Neuronal stem cell (in vitro differentiated cells): Measurements from ENCODE around the gene IFI27L2.

Experiments
- DNase-seq: peaks from one replicate; pipeline ENCODE4 v3.0.0-alpha.2; 2013; ENCODE audit warnings: low spot score
- H2AFZ ChIP-seq: one replicate; pipeline ENCODE4 v1.6.1; 2013; ENCODE audit warnings: mild to moderate bottlenecking, low read length, inconsistent platforms
- H2AK5ac ChIP-seq: 2 replicates; pipeline ENCODE4 v1.6.1; 2013; ENCODE audit warnings: low read depth, mild to moderate bottlenecking, inconsistent platforms, low read length, moderate library complexity, mixed read lengths
- H2BK120ac ChIP-seq: 2 replicates; pipeline ENCODE4 v1.6.1; 2013; ENCODE audit warnings: low read depth, mild to moderate bottlenecking, inconsistent platforms, low read length, moderate library complexity, mixed read lengths
- H2BK12ac ChIP-seq: one replicate; pipeline ENCODE4 v1.6.1; 2013; ENCODE audit warnings: low read length, inconsistent platforms
- H2BK15ac ChIP-seq: 2 replicates; pipeline ENCODE4 v1.6.1; 2013; ENCODE audit warnings: mild to moderate bottlenecking, low read length, inconsistent platforms, mixed read lengths
- H2BK5ac ChIP-seq: one replicate; pipeline ENCODE4 v1.6.1; 2013; ENCODE audit warnings: inconsistent platforms, mild to moderate bottlenecking, low read length, moderate library complexity
- H3K14ac ChIP-seq: one replicate; pipeline ENCODE4 v1.6.1; 2013; ENCODE audit warnings: low read length, inconsistent platforms
- H3K18ac ChIP-seq: 2 replicates; pipeline ENCODE4 v1.6.1; 2013; ENCODE audit warnings: low read length, inconsistent platforms
- H3K23ac ChIP-seq: 2 replicates; pipeline ENCODE4 v1.6.1; 2013; ENCODE audit warnings: low read depth, mild to moderate bottlenecking, mixed read lengths, low read length, inconsistent platforms; ENCODE audit not compliant: poor library complexity
- H3K27ac ChIP-seq: replicated peaks from 3 replicates; pipeline ENCODE4 v1.5.1; 2013; ENCODE audit warnings: low read length, inconsistent platforms
- H3K27me3 ChIP-seq, 3 experiments: 2 replicates each; pipeline ENCODE4 v1.6.1; 2013; ENCODE audit warnings: low read length in 3 of 3, mild to moderate bottlenecking in 2 of 3, inconsistent platforms in 1 of 3, low read depth in 1 of 3, mixed read lengths in 1 of 3, moderate library complexity in 1 of 3; ENCODE audit not compliant: control insufficient read depth in 3 of 3, insufficient read depth in 3 of 3
- H3K36me3 ChIP-seq, 2 donors: replicated peaks in 1 of 2; 2 replicates each; pipeline ENCODE4 v1.6.1; 2013; ENCODE audit warnings: low read length in 2 of 2; ENCODE audit not compliant: control insufficient read depth in 2 of 2, insufficient read depth in 2 of 2
- H3K4ac ChIP-seq: 2 replicates; pipeline ENCODE4 v1.6.1; 2013; ENCODE audit warnings: inconsistent platforms, mild to moderate bottlenecking, low read length, moderate library complexity
- H3K4me1 ChIP-seq, 2 donors: 1 replicate in 1 of 2; 2 replicates in 1 of 2; pipeline ENCODE4 v1.6.1; 2013; ENCODE audit warnings: low read length in 2 of 2, low read depth in 1 of 2; ENCODE audit not compliant: control insufficient read depth in 2 of 2, insufficient read depth in 1 of 2
- H3K4me2 ChIP-seq: one replicate; pipeline ENCODE4 v1.6.1; 2013; ENCODE audit warnings: mild to moderate bottlenecking, low read length, inconsistent platforms; ENCODE audit not compliant: insufficient read depth, poor library complexity, severe bottlenecking
- H3K4me3 ChIP-seq, 2 donors: 2 replicates each; pipeline ENCODE4 v1.5.1; 2013; ENCODE audit warnings: low read length in 2 of 2, mild to moderate bottlenecking in 2 of 2, inconsistent platforms in 1 of 2, moderate library complexity in 1 of 2
- H3K79me1 ChIP-seq: one replicate; pipeline ENCODE4 v1.6.1; 2013; ENCODE audit warnings: low read depth, mild to moderate bottlenecking, inconsistent platforms, low read length, moderate library complexity
- H3K9ac ChIP-seq: one replicate; pipeline ENCODE4 v1.6.1; 2013; ENCODE audit warnings: mild to moderate bottlenecking, low read depth, low read length, inconsistent platforms; ENCODE audit not compliant: poor library complexity
- H3K9me3 ChIP-seq, 2 donors: replicated peaks in 1 of 2; 2 replicates each; pipeline versions ENCODE3 to v1.6.1; 2013; ENCODE audit warnings: low read length in 2 of 2, mild to moderate bottlenecking in 2 of 2, inconsistent platforms in 1 of 2, low read depth in 1 of 2, mixed read lengths in 1 of 2, moderate library complexity in 1 of 2; ENCODE audit not compliant: control insufficient read depth in 2 of 2, insufficient read depth in 1 of 2
- H4K8ac ChIP-seq: one replicate; pipeline ENCODE4 v1.6.1; 2013; ENCODE audit warnings: low read depth, mild to moderate bottlenecking, inconsistent platforms, low read length, moderate library complexity
- H4K91ac ChIP-seq: one replicate; pipeline ENCODE4 v1.6.1; 2013; ENCODE audit warnings: low read length, low read depth, mild to moderate bottlenecking, inconsistent platforms; ENCODE audit not compliant: poor library complexity
- WGBS, 2 donors: extraction: QIAGEN DNeasy Blood & Tissue Kit; methylation state at CpG; one replicate each; pipeline ENCODE4 v1.1.7; 2013; ENCODE audit warnings: missing lambda C conversion rate in 2 of 2, mixed read lengths in 1 of 2; ENCODE audit not compliant: insufficient read length in 2 of 2, insufficient replicate concordance in 1 of 2; ENCODE audit errors: extremely low coverage in 2 of 2; 5-methylcytosine and 5-hydroxymethylcytosine counted together

Gene IFI27L2

GRCh38 chr14:94080621-94081385, 48.6 kb downstream of the IFI27L2 start, which contains the start of the genes DDX24 and IFI27L1:
Gene DDX24, minus strand, starts transcription at chr14:94081202. Its CDS starts 1,460 bp downstream, at chr14:94079742.
Gene IFI27L1, plus strand, starts transcription at chr14:94081310. Its CDS starts 15,628 bp downstream, at chr14:94096938.
- Histone ChIP-seq H3K4ac (no peak within 1 kb of the TSS), H3K23ac (peak within 1 kb of the TSS; percentile 90), H3K36me3 (peaks cover 11 to 39% of the 10 kb centered on the region in 2 donors), H3K9ac (peak within 1 kb of the TSS; percentile 94), H3K27me3 (no peaks in the 10 kb centered on the region), H3K18ac (peak within 1 kb of the TSS; percentile 89), H3K14ac (peak within 1 kb of the TSS; percentile 98), H2BK12ac (no peak within 1 kb of the TSS), H2AK5ac (peak within 1 kb of the TSS; percentile 51), H3K27ac (peak within 1 kb of the TSS; percentile 40), H2BK15ac (no peak within 1 kb of the TSS), H2BK120ac (no peak within 1 kb of the TSS), H3K79me1 (peaks cover 8% of the 10 kb centered on the region), H2AFZ (peak within 1 kb of the TSS; percentile 93), H3K4me1 (peaks cover 4 to 8% of the 10 kb centered on the region in 2 donors), H3K4me3 (peak within 1 kb of the TSS; percentile 92 to 98), H4K91ac (no peak within 1 kb of the TSS), H2BK5ac (no peak within 1 kb of the TSS), H3K9me3 (peaks cover 0 to 44% of the 10 kb centered on the region in 2 donors), H3K4me2 (peak within 1 kb of the TSS; percentile 58), H4K8ac (no peak within 1 kb of the TSS)
- no CpG with 5 or more reads among the region's 77 CpGs for WGBS, 2 donors
- DNase-seq: peak; percentile 89

DNA sequence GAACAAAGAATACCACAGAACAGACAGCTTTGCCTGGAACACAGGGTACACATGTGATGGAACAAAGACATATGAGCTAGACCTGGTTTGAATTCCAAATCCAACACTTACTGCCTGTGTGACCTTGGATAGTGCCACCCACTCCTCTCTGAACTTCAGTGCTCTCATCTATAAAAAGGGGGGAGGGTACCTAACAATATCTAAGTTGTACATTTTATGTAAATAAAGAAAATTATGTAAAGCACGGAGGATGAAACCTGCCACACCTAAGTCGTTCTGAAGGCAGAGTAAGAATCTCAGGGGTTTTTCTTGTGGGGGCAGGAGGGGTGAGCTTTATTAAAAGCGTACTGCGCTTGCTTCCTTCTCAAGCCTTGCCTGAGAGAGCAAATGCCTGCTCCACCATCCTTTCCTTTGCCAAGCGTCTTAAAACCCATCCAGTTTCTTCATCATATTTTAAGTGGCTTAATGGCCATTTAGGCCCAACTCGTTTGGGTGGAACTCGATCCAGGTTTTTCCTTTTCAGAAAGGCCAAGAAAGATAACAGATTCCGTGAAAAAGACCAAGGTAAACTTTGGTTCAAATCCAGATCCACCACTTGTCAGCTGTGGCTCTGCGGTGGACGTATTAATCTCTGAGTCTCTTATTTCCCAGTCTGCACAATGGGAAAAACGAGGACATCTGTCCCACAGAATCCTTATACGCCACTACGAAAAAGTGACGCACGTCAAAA, 49.3 kb downstream of the IFI27L2 start:
- Histone ChIP-seq H3K27ac (no peak overlapping the region), H2BK12ac (no peak overlapping the region), H3K4ac (no peak overlapping the region)

GRCh38 chr14:94077823-94078222, 51.6 kb downstream of the IFI27L2 start:
- Histone ChIP-seq H3K27ac (no peak overlapping the region), H3K4ac (no peak overlapping the region)

More for the DNA sequence above, 49.3 kb downstream of the IFI27L2 start:
- H3K4me1 ChIP-seq: peaks cover 4 to 8% of the 10 kb centered on the region in 2 donors
- H4K91ac ChIP-seq: no peak overlapping the region
- H3K79me1 ChIP-seq: peaks cover 8% of the 10 kb centered on the region
- peak overlapping the region; percentile 92 to 98 for H3K4me3 ChIP-seq
- DNase-seq: no peak
- no peak overlapping the region for H2BK15ac ChIP-seq
- H2BK5ac ChIP-seq: no peak overlapping the region
- H3K36me3 ChIP-seq: peaks cover 11 to 46% of the 10 kb centered on the region in 2 donors
- H3K9me3 ChIP-seq: peaks cover 0 to 47% of the 10 kb centered on the region in 2 donors
- H2AK5ac ChIP-seq: no peak overlapping the region
- no peak overlapping the region for H3K18ac ChIP-seq
- H3K23ac ChIP-seq: no peak overlapping the region
- WGBS, 2 donors: no CpG with 5 or more reads among the region's 15 CpGs
- H2BK120ac ChIP-seq: no peak overlapping the region
- no peaks in the 10 kb centered on the region for H3K27me3 ChIP-seq
- H3K14ac ChIP-seq: no peak overlapping the region
- H3K4me2 ChIP-seq: peak overlapping the region; percentile 58
- H2AFZ ChIP-seq: peak overlapping the region; percentile 93
- no peak overlapping the region for H4K8ac ChIP-seq
- no peak overlapping the region for H3K9ac ChIP-seq

More at GRCh38 chr14:94077823-94078222, 51.6 kb downstream of the IFI27L2 start:
- no peak overlapping the region for H2BK15ac ChIP-seq
- no peak overlapping the region for H3K23ac ChIP-seq
- WGBS, 2 donors: no CpG with 5 or more reads among the region's 5 CpGs
- no peak overlapping the region for H3K18ac ChIP-seq
- no peak overlapping the region for H2BK12ac ChIP-seq
- no peak overlapping the region for H2BK5ac ChIP-seq
- H3K27me3 ChIP-seq: no peaks in the 10 kb centered on the region
- no peak overlapping the region for H2BK120ac ChIP-seq
- H3K9me3 ChIP-seq: peaks cover 0 to 54% of the 10 kb centered on the region in 2 donors
- no peak overlapping the region for H4K8ac ChIP-seq
- no peak overlapping the region for H3K4me3 ChIP-seq
- no peak overlapping the region for H3K9ac ChIP-seq
- no peak overlapping the region for H2AFZ ChIP-seq
- H3K4me2 ChIP-seq: no peak overlapping the region
- peaks cover 8% of the 10 kb centered on the region for H3K79me1 ChIP-seq
- no peak overlapping the region for H4K91ac ChIP-seq
- DNase-seq: no peak
- no peak overlapping the region for H3K14ac ChIP-seq
- peaks cover 4 to 8% of the 10 kb centered on the region in 2 donors for H3K4me1 ChIP-seq
- H3K36me3 ChIP-seq: peaks cover 11 to 53% of the 10 kb centered on the region in 2 donors
- H2AK5ac ChIP-seq: no peak overlapping the region
